Osteocyte (in vitro differentiated cells): ENCODE results near the gene PCNX3. TPM values are rescaled to one million over a fixed set of nuclear protein-coding genes. Genes with fewer than 3 reads are reported as not detected.

Experiments used
- DNase-seq: peaks from one replicate; pipeline ENCODE4 v3.0.0; 2021; ENCODE audit warnings: mixed read lengths; ENCODE audit not compliant: unreplicated experiment; ENCODE audit errors: extremely low spot score
- H3K27ac Mint-ChIP-seq: one replicate; pipeline ENCODE4 v1.8.0; 2021; ENCODE audit warnings: mild to moderate bottlenecking, mixed read lengths; ENCODE audit not compliant: unreplicated experiment
- H3K27me3 Mint-ChIP-seq: one replicate; pipeline ENCODE4 v1.8.0; 2021; ENCODE audit warnings: mixed read lengths; ENCODE audit not compliant: unreplicated experiment
- H3K36me3 Mint-ChIP-seq: one replicate; pipeline ENCODE4 v1.8.0; 2021; ENCODE audit warnings: mixed read lengths; ENCODE audit not compliant: unreplicated experiment
- H3K4me1 Mint-ChIP-seq: one replicate; pipeline ENCODE4 v1.8.0; 2021; ENCODE audit warnings: mixed read lengths; ENCODE audit not compliant: unreplicated experiment
- H3K4me3 Mint-ChIP-seq: one replicate; pipeline ENCODE4 v1.8.0; 2021; ENCODE audit warnings: mild to moderate bottlenecking, moderate library complexity, mixed read lengths; ENCODE audit not compliant: unreplicated experiment
- H3K9me3 Mint-ChIP-seq: one replicate; pipeline ENCODE4 v1.8.0; 2021; ENCODE audit warnings: mixed read lengths; ENCODE audit not compliant: unreplicated experiment
- total RNA-seq: library from RNA; stranded (reverse); gene quantifications from 2 replicates; pipeline ENCODE4 v1.2.1, GENCODE V29; 2021
- TF ChIP-seq, protein P1 (sequence below): fragments of 200-600 bp; sonication (generic); IDR thresholded peaks from 2 replicates; pipeline ENCODE4 v1.5.0; 2021; ENCODE audit warnings: antibody characterized with exemption, mild to moderate bottlenecking, moderate library complexity

The PCNX3 gene
- total RNA-seq, 1 donor from 2014 or later = 49.8 TPM

DNA sequence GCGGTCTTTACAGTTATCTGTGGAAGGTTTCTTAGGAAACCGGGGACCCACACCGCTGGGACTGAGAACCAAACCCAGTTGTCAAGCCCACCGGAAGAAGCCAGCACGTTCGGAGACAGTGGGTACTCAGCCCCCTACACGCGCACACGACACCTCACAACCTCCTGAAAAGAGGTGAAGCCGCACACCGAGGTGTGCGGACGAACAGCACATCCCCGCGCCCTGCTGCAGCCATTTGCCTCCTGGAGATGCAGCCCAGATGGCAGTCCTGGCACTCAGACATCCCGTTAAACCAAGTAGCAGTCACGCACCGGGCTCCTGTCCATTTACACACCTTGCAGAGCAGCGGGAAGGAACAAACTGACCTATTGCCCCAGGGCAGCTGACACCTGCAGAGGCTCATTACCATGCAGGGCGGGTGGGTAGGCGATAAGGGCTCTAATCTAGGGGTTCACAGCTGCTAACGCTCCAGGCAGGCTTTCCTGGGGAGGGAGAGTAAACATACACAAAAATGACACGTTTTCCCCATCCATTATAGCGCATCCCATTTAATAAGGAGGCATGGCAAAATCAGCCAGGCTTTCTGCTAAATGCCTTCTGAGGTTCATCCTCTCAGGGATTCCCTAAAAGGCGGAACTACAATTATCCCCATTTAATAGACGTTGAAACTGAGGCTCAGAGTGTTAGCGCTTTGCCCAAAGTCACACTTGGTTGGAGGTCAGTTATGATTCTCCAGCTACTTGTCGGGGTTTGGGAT lies 40.6 kb upstream of the PCNX3 start:
- no peak for DNase-seq
- no peaks in the 10 kb centered on the region for H3K9me3 Mint-ChIP-seq
- H3K36me3 Mint-ChIP-seq = peaks cover 3% of the 10 kb centered on the region
- no peaks in the 10 kb centered on the region for H3K27me3 Mint-ChIP-seq
- peak overlapping the region; percentile 86 for H3K27ac Mint-ChIP-seq
- peak overlapping the region; percentile 73 for H3K4me3 Mint-ChIP-seq
- peaks cover 62% of the 10 kb centered on the region for H3K4me1 Mint-ChIP-seq
- TF ChIP-seq, protein P1, sequence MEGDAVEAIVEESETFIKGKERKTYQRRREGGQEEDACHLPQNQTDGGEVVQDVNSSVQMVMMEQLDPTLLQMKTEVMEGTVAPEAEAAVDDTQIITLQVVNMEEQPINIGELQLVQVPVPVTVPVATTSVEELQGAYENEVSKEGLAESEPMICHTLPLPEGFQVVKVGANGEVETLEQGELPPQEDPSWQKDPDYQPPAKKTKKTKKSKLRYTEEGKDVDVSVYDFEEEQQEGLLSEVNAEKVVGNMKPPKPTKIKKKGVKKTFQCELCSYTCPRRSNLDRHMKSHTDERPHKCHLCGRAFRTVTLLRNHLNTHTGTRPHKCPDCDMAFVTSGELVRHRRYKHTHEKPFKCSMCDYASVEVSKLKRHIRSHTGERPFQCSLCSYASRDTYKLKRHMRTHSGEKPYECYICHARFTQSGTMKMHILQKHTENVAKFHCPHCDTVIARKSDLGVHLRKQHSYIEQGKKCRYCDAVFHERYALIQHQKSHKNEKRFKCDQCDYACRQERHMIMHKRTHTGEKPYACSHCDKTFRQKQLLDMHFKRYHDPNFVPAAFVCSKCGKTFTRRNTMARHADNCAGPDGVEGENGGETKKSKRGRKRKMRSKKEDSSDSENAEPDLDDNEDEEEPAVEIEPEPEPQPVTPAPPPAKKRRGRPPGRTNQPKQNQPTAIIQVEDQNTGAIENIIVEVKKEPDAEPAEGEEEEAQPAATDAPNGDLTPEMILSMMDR = no peak

GRCh38 chr11:65575568-65576231 lies 39.9 kb upstream of the PCNX3 start, which contains the start of gene EHBP1L1:
EHBP1L1 (plus strand) TSS chr11:65576053; CDS start chr11:65576303, 250 bp downstream.
- H3K9me3 Mint-ChIP-seq = no peaks in the 10 kb centered on the region
- TF ChIP-seq, protein P1 = no peak
- H3K27me3 Mint-ChIP-seq = no peaks in the 10 kb centered on the region
- peaks cover 58% of the 10 kb centered on the region for H3K4me1 Mint-ChIP-seq
- peak; percentile 86 for DNase-seq
- H3K36me3 Mint-ChIP-seq = peaks cover 4% of the 10 kb centered on the region
- H3K4me3 Mint-ChIP-seq = peak within 1 kb of the TSS; percentile 73
- peak within 1 kb of the TSS; percentile 89 for H3K27ac Mint-ChIP-seq

GRCh38 chr11:65576232-65576866 lies 39.2 kb upstream of the PCNX3 start:
- Mint-ChIP-seq H3K9me3 (no peaks in the 10 kb centered on the region), H3K27ac (peak overlapping the region; percentile 89), H3K4me3 (peak overlapping the region; percentile 70), H3K4me1 (peaks cover 54% of the 10 kb centered on the region), H3K36me3 (peaks cover 4% of the 10 kb centered on the region), H3K27me3 (no peaks in the 10 kb centered on the region)
- no peak for DNase-seq
- TF ChIP-seq, protein P1 = no peak

DNA sequence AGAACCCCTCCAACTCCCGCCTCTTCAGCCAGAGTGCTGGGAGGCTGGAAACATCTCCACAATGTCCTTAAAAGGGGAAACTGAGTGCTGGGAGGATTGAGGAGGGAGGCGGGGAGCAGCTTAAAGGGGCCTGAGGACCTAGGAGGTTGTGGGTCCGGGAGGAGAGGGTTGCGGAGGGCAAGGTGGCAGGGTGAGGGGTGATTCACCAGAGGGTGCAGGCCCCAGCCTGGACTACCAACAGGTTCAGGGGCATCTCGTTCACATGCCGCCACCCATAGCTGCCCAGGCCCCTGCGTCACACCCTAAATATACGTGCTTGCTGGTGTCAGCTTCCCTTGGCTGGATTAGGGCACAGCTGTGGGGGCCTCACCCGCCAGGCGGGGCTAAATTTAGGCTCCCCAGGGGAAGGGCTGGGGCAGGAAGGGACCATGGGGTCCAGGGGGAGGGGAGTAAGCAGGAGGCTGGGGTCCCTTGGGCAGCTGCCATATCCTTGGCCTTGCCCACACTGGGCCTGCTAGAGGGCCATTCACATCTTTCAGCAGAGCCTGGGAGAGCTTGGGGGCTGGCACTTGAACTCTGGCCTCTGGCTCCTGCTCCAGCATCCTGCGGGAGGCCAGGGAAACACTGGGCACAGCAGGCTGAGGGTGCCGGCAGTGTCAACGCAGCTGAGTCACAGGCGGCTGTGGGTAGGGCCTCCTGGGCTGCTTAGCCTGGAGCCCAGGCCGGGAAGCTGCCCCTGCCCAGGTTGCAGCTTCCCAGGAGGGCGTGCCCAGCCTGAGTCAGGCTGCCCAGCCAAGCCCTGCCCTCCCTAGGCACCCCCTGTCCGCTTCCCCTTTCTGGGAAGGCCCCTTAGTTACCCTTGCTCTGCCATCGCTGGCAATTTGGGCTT lies 38.5 kb upstream of the PCNX3 start:
- H3K4me3 Mint-ChIP-seq = peak overlapping the region; percentile 70
- no peak for DNase-seq
- TF ChIP-seq, protein P1 = no peak
- peaks cover 4% of the 10 kb centered on the region for H3K36me3 Mint-ChIP-seq
- H3K27me3 Mint-ChIP-seq = no peaks in the 10 kb centered on the region
- peaks cover 47% of the 10 kb centered on the region for H3K4me1 Mint-ChIP-seq
- peak overlapping the region; percentile 89 for H3K27ac Mint-ChIP-seq
- no peaks in the 10 kb centered on the region for H3K9me3 Mint-ChIP-seq
